ENCODE data around the gene HLA-DQA1.
A peak's percentile ranks its signal among the peaks of the same experiment; 100 is the strongest.
"Not testable (repeated sequence)": the region's sequence is repeated elsewhere in the genome, so short reads cannot be mapped to it uniquely, and the experiment has no call there.

Gene HLA-DQA1

DNA sequence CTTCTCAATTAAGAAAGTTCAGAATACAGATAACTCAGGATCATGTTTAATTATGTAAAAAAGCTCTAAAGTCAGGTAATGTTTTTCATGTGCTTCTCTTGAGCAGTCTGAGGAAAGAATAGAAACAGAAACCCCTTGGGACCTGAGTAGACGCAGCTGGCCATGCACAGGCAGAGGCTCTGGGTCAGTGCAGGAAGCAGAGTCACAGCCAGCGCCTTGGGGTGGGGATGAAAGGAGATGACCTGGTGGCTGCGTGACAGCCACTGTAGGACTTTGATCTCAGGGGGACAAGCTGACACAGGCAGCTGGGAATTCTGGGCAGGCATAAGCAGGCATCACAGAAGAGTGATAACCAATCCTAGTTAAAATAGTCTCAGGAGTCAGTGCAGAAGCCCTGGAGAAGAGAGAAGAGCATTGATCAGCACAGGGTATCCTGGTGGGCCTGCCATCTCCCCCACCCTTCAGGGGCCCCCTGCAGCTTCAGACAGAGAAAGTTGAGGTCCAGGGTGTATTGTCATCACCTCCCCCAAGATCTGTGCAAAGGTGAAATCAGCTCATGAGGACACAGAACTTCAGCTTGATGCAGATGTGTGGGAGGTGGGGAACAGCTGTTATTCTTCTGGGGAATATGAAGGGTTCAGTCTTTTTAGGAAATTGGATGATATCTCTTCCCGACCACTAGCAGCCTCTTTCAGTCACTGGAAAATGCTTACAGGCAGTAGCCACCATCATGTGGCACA lies 22.8 kb downstream of the HLA-DQA1 start:
- no peak for DNase-seq

DNA sequence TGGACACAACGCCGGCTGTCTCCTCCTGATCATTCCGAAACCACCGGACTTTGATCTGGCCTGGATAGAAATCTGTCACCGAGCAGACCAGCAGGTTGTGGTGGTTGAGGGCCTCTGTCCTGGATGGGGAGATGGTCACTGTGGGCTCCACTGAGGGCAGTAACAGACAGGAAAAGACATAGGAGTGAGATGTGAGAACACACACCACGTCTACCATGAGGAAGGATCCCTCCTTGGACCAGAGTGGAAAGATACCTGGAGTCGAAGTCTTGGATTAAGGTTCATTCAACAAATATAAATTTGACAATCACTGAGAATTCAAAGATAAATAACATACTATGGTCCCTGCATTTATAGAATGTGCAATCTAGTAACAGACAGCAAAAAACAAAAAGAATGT lies 24.9 kb downstream of the HLA-DQA1 start:
- no peak for DNase-seq

DNA sequence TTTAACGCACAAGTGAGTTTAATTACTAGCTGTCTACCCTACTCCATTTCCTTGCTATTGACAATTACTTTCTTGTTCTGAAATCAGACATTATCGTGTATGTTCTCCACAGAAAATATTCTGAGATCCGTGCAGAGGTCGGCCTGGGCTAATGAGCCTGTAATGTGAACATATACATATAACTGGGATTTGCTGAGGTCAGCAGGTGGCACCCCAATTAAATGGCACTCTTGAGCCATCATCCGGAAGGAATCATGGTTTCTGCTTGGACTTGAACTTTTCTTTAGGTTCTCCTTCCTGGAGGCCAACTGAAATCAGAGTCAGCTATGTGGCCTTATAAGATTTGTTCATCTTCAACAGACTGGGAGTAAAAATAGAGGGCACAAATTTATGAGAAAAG lies 25.6 kb downstream of the HLA-DQA1 start:
- DNase-seq = no peak

DNA sequence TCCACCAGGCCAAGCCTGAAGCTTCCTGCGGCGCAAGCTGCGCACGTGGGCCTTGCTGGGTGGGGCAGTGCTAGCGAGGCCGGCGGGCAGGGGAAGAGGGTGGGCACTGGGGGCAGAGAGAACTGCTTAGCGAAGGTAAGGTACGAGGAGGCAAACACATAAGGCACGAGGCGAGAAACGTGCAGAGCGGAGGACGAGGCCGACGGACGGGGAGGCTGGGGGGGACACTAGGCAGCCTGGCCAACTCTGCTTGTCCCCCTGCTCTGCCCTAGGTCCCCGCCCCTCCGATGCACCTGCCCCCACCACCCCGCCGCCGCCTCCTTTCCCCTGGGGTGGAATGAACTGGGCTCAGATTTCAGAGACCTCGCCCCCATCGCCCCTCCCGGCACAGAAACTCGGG lies 27.1 kb downstream of the HLA-DQA1 start:
- DNase-seq = no peak

DNA sequence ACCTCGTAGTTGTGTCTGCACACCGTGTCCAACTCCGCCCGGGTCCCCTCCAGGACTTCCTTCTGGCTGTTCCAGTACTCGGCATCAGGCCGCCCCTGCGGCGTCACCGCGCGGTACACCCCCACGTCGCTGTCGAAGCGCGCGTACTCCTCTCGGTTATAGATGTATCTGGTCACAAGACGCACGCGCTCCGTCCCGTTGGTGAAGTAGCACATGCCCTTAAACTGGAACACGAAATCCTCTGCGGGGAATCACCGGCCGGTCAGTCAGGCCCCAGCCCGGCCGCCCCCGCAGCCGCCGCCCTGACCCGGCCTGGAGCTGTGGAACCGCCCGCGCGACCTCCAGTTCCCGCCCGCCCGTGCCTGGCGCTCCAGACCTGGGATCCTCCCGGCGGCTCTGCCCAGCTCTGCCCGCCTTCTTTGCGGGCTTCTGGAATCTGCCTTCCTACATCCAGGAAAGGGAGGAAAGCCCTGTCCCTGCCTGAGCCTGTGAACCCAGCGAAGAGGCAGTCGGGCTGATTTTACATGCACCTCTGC lies 27.7 kb downstream of the HLA-DQA1 start:
- DNase-seq = no peak

DNA sequence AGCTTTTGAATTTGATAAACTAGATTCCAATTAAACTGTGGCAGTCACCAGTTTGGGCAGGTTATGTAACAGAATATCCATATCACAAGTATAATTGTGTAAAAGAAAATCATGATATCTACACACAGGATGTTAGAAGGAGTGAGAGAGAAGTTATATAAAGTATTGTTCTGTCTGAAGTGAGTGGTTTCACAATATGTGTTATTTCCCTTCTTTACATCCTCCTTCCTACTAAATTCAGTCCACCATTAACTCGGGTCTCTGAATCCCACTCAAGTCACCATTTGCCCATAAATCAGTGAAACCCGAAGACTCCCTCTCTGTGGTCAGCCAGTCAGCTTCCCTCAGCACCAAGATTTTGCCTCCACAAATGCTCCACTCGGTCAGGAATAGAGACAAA lies 28.5 kb downstream of the HLA-DQA1 start:
- no peak for DNase-seq

DNA sequence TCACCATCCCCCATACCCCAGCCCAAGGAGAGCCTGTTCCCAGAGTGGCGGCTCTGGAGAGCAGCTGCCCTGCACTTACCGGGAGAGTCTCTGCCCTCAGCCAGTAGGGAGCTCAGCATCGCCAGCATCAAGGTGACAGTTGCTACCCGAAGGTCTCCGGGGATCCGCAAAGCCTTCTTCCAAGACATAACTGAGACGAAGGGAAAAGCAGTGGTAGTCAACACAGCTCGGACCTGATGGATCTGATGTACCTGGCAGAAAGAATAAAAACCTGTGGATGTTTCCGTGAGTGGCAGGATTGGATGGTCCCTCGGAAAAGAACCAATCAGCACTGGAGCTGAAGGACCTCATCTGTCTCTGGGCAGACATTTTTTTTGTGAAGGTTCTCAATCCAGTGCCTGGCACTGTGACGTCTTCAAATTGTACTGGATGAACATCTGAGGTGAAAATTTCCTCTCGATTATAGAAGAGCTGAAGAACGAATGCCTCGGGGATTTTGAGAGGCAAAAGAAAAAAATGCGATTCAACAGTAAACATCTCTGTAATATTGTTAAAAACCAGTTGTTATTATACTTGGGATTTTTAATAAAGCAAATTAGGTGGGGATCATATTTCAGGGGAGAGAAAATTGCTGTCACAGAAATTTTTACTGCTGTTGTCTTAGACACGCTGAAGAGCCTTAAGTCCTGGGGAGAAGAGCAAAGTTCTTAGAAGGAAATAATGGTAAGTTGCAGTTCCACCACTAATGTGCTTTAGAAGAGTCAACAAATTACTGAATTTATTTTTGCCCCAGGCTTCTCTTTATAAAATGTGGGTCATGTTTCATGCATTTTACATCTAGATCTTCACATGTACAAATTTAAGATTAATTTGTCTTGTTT lies 29.5 kb downstream of the HLA-DQA1 start, which contains the start of gene HLA-DQB1:
HLA-DQB1 (minus strand) TSS at position 238 of the 881 bp plus-strand sequence; CDS start at position 188, 50 bp downstream.
- DNase-seq = no peak

DNA sequence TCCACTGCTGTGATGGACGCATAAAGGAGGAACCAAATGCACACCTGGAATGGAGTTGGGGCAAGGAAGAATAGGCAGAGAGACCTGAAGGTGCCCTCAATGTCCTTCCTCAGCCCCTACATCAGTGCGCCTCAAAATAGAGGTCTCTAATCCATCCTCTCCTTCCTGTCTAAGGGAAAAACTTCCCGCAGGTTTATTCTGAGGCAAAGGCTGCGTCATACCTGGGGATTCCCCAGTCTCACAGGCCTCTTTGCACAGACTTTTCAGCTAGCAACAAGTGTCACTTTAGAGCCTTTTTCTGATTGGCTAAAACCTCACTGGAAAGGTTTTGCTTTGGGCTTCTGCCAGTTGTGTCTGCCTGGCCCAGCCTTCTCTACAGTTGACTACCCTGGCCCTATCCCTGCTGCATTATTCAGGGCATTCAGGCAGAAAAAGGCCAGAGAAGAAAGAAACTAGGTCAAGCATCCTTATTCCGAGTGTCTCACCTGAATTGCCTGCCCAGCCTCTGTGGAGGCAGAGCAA lies 31.1 kb downstream of the HLA-DQA1 start:
- peak; percentile 19 for DNase-seq

DNA sequence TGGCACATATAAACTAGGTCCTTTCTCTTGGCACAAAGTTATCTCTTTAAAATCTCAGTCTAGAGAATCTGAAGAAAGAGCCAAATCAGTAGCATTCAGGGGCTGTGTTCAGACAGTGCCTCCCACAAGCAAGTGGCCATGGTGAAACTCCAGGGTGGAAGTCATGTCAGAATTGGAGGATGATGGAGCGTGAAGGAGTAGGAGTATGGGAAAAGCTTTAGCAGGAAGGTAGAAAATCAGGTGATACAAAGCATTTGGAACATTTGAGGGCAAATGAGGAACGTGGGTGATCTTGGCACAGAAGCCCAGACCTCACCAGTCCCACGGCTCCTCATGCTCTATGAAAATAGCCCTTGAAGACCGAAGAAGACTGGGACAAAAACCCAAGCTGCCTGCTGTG lies 32.0 kb downstream of the HLA-DQA1 start:
- DNase-seq = no peak

DNA sequence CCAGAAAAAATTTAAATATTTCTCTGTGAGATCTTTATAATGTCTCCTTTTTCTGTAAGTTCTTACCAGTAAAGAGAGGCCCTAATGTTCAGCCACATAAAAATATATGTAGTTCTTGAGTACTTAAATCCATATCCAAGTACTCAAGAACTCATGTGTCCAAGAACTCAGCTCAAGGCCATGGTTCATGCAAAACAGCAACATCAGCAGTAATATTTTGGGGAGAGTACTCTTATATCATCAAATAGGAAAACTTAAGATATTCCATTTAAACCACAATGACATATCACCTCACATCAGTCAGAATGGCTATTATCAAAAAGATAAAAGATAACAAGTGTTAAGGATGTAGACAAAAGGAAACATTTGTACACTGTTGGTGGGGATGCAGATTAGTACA lies 32.7 kb downstream of the HLA-DQA1 start:
- no peak for DNase-seq

DNA sequence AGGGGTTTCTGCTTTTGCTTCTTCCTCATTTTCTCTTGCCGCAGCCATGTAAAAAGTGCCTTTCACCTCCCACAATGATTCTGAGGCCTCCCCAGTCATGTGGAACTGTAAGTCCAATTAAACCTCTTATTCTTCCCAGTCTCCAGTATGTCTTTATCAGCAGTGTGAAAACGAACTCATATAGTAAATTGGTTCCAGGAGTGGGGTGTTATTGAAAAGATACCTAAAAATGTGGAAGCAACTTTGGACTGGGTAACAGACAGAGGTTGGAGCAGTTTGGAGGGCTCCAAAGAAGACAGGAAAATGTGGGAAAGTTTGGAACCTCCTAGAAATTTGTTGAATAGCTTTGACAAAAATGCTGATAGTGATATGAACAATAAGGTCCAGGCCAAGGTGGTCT lies 34.7 kb downstream of the HLA-DQA1 start:
- not testable (repeated sequence) for DNase-seq

DNA sequence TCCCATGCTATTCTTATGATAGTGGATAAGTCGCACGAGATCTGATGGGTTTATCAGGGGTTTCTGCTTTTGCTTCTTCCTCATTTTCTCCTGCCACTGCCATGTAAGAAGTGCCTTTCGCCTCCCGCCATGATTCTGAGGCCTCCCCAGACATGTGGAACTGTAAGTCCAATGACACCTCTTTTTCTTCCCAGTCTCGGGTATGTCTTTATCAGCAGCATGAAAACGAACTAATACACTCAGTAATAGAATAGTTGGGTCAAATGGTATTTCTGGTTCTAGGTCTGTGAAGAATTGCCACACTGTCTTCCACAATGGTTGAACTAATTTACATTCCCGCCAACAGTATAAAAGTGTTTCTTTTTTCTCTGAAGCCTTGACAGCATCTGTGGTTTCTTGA lies 36.9 kb downstream of the HLA-DQA1 start:
- DNase-seq = not testable (repeated sequence)

DNA sequence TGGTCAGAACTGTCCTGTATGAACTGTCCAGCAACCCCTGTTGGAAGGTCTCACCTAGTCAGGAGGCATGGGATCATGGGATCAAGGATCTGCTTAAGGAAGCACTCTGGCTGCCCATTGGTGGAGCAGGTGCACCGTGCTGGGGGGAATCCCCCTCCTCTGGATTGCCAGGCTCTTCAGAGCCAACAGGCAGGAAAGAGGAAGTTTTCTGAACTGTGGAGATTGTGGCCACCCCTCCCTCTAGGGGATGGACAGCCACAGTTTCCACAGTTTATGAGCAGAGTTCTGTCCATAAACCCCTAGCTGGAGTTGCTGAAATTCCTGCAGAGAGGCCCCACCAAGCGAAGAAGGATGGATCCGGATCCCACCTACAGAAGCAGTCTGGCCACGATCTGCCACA lies 42.3 kb downstream of the HLA-DQA1 start:
- no peak for DNase-seq

DNA sequence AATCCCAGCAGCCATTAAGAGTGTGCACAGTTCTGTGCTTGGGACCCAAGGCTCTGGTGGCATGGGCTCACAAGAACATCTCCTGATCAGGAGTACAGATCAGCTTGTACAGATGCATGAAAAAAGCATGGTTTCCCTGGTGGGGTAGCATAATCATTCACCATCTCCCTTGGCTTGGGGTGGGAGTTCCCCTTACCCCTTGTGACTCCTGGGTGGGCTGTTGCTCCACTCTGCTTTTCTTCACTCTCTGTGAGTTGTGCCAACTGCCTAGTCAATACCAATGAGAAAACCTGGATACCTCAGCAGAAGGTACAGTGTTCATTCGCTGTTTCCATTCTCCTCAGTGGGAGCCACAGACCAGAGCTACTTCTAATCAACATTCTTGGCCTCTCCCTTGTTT lies 42.8 kb downstream of the HLA-DQA1 start:
- no peak for DNase-seq

DNA sequence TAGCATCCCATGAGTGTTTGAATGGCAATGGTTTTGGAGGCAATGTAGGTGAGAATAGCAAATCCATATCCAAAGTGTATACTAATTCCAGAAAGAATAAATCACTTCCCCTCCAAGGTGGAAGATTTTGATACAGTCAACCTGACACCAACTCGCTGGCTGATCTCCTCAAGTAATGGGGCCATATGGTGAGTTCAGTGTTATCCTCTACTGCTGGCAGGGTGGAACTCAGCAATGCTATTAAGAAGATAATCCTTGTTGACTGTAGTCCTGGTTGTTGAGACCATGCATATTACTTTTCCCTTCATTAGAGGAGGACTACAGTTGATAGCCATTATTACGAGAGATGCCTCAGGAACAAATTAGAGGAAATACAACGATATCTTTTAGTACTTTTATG lies 47.0 kb downstream of the HLA-DQA1 start:
- DNase-seq = no peak

DNA sequence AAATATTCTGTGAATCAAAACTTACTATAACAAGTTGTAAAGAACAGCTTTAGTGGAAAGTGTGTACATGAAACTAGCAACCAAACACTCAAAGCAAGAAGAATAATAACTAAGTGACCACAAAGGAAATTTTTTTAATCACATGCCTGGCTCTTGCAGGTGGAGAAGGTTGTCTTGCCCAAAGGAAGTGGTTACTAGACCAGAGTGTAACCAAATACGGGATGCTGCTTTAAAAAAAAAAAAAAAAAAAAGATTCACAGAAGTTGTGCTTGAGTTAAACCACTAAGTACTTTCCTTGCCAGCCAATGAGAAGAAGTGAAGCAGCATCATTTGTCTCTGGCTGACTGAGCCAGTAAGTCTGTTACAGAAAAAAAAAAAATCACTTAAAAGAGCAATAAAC lies 48.4 kb downstream of the HLA-DQA1 start:
- no peak for DNase-seq

DNA sequence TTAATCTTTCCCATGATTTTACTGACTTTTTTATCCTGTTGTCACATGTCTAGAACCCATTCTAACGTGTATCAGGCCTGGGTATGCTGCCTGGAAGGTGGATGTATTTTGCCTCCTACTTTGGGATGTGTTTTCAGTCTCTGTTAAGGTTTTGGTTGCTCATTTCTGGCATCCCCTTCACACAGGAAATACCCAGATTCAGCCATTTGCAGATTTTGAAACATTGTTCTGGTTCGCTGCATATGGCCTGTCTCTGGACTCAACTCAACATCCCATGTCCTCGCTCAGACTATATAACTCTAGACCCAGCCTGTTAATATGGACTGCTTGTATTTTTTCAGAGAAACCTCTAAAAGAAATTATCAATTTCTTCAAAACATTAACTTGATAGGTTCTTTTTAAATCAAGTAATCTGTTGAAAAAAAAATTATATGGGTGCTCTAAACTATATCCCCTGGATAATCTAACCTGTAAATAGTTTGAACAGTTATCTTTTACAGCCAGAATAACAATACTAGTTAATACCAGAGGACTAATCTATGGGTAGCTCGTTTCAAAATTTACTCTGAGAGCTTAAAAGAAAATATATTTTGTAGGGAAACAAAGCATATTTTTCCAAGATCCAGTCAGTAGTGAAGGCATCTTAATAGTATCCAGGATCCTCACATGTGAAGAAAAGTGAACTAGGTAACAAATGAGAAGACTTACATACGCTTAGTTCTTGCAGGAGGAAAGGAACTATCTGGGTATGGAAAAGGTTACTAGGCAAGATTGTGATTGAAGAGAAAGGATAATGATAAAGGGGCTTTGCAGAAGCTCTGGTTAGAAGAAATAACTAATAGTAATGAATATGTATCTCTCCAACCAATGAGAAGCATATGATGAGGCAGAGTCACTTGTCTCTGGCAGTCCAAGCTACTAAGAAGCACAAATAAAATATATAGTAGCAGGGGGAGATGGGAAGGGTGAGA lies 52.6 kb downstream of the HLA-DQA1 start:
- no peak for DNase-seq

DNA sequence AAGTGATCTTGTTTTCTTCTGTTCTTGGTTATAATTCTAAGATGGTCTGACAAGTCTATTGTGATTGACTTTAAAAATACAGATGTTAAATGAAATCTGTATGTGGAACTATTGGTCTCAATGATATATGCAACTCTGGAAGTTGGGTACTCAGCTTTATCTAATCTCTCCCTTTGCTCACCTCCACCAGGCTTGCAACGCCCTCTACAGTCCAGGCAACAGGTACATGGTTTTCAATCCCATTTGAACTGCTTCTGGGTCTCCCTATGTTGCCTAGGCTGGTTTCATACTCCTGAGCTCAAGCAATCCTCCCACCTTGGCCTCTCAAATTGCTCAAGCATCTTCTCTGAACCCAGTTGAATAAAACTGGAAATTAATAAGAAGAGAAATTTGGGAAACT lies 54.8 kb downstream of the HLA-DQA1 start:
- DNase-seq = no peak
